HAP-1 (cell line): Measurements from ENCODE around the gene ZNF227.
"Not testable (repeated sequence)": the region's sequence is repeated elsewhere in the genome, so short reads cannot be mapped to it uniquely, and the experiment has no call there.

Source experiments
- DNase-seq, 2 experiments: peaks; one replicate each; pipeline ENCODE4 v3.0.0-alpha.2; 2016 to 2020; ENCODE audit warnings: low spot score in 2 of 2
- H3K27me3 ChIP-seq: fragments of 250-450 bp; sonication (Bioruptor Pico); 2 replicates; pipeline ENCODE4 v1.5.1; 2020; ENCODE audit warnings: low read depth, mild to moderate bottlenecking, moderate library complexity
- H3K36me3 ChIP-seq: fragments of 250-450 bp; sonication (Bioruptor Pico); replicated peaks from 2 replicates; pipeline ENCODE4 v1.5.1; 2020; ENCODE audit warnings: mild to moderate bottlenecking
- H3K4me1 ChIP-seq: fragments of 250-450 bp; sonication (Bioruptor Pico); 2 replicates; pipeline ENCODE4 v1.5.1; 2020; ENCODE audit warnings: mild to moderate bottlenecking
- H3K4me3 ChIP-seq: fragments of 250-450 bp; sonication (Bioruptor Pico); 2 replicates; pipeline ENCODE4 v1.5.1; 2020; ENCODE audit warnings: mild to moderate bottlenecking, moderate library complexity
- H3K9me3 ChIP-seq: fragments of 250-450 bp; sonication (Bioruptor Pico); 2 replicates; pipeline ENCODE4 v1.5.1; 2020; ENCODE audit warnings: mild to moderate bottlenecking, moderate library complexity
- in situ Hi-C: fragments of 300-500 bp; cut with MboI; formaldehyde crosslinking; loops from 3 replicates; pipeline ENCODE4 v1.14.3; 2020; ENCODE audit warnings: low sequenced_read_pairs, inconsistent platforms, mixed read lengths

ZNF227 gene

DNA sequence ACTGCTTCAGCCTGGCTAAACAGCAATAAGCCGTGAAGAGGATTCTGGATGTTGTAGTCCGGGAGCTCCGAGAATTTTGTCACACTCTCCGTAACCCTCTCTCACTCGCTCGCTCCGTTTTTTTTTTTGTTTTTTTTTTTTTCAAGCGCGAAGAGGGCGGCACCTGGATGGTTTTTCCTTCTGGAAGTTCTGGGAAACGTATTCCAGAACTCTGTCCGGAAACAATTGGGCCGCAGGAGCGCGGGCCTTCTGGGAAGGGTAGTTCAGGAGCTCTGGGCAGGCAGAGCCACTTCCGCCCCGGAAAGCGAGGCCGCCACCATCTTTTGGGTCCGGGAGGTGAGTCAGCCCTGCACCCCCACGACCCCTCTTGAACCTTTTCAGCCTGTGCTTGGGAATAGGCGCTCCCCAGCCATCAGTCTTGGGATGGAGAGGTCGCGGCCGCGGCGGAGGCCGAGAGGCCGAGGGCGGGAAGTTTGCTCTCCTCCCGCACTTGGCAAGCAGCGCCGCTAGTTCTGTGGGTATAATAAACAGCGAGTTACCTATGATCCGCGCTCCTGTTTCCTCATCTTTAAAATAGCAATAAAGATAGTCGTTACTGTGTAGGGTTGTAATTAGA lies at the start of gene ZNF227:
TSS of gene ZNF227 (plus strand) at position 283 of the 616 bp plus-strand sequence. CDS start 5,261 bp downstream, outside the sequence.
- H3K27me3 ChIP-seq = no peaks in the 10 kb centered on the region
- in situ Hi-C loops = no loop called here
- H3K4me3 ChIP-seq = peak within 1 kb of the TSS; percentile 95
- H3K4me1 ChIP-seq = peaks cover 15% of the 10 kb centered on the region
- peak; percentile 91 to 92 for DNase-seq
- peaks cover 17% of the 10 kb centered on the region for H3K36me3 ChIP-seq
- H3K9me3 ChIP-seq = no peaks in the 10 kb centered on the region

GRCh38 chr19:44163789-44164188 lies 48.5 kb upstream of the ZNF227 start:
- DNase-seq = no peak
- in situ Hi-C loops = no loop called here
- no peaks in the 10 kb centered on the region for H3K27me3 ChIP-seq
- peaks cover 4% of the 10 kb centered on the region for H3K4me1 ChIP-seq
- peaks cover 12% of the 10 kb centered on the region for H3K36me3 ChIP-seq
- no peaks in the 10 kb centered on the region for H3K9me3 ChIP-seq
- no peak overlapping the region for H3K4me3 ChIP-seq

- H3K9me3 ChIP-seq = no peaks in the 10 kb centered on the region
- peaks cover 4% of the 10 kb centered on the region for H3K4me1 ChIP-seq
- H3K4me3 ChIP-seq = peak overlapping the region; percentile 74
- H3K27me3 ChIP-seq = no peaks in the 10 kb centered on the region; the same call in 1 of the 2 replicates
- no peak for DNase-seq
- H3K36me3 ChIP-seq = peaks cover 14% of the 10 kb centered on the region
- in situ Hi-C loops = no loop called here
Measured at GRCh38 chr19:44164327-44164672, 48.0 kb upstream of the ZNF227 start.

DNA sequence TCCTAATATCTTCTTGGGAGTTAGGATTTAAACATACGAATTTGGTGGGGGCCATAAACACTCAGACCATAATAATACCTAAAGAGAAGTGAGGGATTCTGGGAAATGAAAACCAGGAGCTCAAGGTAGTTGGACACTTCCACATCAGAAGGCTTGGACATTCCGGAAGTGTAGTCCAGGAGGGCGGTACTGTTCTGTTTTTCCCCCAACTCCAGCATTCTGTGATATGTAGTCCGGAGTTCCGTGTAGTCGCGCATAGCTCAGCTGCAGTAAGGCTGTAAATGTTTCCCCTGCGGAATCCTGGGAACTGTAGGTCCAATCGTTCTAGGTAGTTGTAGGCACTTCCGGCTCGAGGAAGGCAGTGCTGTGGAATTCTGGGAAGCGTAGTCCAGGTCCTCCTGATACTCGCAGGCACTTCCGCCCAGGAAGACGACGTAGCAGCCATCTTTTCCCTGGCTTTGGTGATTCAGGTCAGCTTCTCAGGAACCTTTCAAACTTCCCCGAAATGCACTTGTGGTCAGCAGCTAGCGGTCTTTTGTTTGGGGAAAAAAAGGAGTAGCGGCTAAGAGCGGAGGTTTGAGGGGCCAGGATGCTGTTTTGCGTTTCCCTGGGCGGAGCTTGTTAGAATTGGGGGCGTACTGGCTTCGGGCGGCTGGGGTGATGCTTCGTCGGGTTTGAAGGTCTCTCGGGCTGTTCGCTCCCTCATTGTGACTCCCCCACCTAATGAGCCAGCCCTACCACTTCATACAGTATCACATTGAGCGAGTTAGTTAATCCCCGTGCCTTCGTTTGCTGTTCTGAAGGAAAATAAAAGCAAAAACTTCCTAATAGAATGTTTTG lies 47.4 kb upstream of the ZNF227 start, which contains the start of gene ZNF226:
TSS of gene ZNF226 (plus strand) at position 428 of the 840 bp plus-strand sequence. CDS start 4,981 bp downstream, outside the sequence.
- Histone ChIP-seq H3K36me3 (peaks cover 19% of the 10 kb centered on the region), H3K4me3 (peak within 1 kb of the TSS; percentile 74), H3K27me3 (no peaks in the 10 kb centered on the region; the same call in 1 of the 2 replicates), H3K9me3 (no peaks in the 10 kb centered on the region), H3K4me1 (peaks cover 4% of the 10 kb centered on the region)
- in situ Hi-C loops = no loop called here
- DNase-seq = peak; percentile 92 to 99

- peaks cover 72% of the 10 kb centered on the region for H3K36me3 ChIP-seq
- DNase-seq, in situ Hi-C loops, H3K9me3 ChIP-seq, H3K4me3 ChIP-seq, H3K27me3 ChIP-seq, H3K4me1 ChIP-seq: not testable (repeated sequence)
Measured at GRCh38 chr19:44170660-44171059, 41.7 kb upstream of the ZNF227 start.

GRCh38 chr19:44176590-44176989 lies 35.7 kb upstream of the ZNF227 start:
- Histone ChIP-seq H3K9me3 (peaks cover 6% of the 10 kb centered on the region), H3K27me3 (no peaks in the 10 kb centered on the region), H3K36me3 (peaks cover 60% of the 10 kb centered on the region), H3K4me1 (no peaks in the 10 kb centered on the region; the same call in 1 of the 2 replicates), H3K4me3 (no peak overlapping the region)
- DNase-seq = no peak
- in situ Hi-C loops = no loop called here

DNA sequence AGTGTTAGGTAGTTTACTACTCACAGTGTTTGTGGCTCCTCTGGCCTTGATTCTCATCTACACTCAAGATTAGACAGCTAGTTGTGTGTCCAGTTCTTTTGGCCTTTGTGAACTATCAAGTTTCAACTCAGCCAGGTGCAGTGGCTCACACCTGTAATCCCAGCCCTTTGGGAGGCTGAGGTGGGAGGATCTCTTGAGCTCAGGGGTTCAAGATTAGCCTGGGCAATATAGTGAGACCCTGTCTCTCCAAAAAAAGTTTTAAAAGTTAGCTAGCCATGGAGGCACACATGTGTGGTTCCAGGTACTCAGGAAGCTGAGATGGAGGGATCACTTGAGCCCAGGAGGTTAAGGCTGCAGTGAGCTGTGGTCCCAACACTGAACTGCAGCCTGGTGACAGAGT lies 31.4 kb upstream of the ZNF227 start:
- Histone ChIP-seq H3K4me3 (no peak overlapping the region), H3K9me3 (no peaks in the 10 kb centered on the region; the same call in 1 of the 2 replicates), H3K27me3 (no peaks in the 10 kb centered on the region), H3K36me3 (peaks cover 17% of the 10 kb centered on the region), H3K4me1 (no peaks in the 10 kb centered on the region)
- in situ Hi-C loops = no loop called here
- no peak for DNase-seq

DNA sequence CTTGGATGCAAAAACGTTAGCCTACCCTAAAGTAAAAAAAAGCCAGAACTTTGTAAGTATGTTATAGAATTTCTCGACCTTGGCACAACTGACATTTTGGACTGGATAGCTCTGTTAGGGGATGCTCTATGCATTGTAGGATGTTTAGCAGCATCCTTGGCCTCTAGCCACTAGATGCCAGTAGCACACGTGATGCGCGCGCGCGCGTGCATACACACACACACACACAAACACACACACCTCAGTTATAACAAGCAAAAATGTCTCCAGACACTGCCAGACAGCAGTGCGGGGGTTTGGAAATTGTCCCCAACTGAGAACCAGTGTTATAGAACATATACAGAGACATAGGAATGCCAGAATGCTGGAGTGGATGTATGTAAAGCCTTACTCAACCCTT lies 30.2 kb upstream of the ZNF227 start:
- H3K4me3 ChIP-seq = no peak overlapping the region
- H3K4me1 ChIP-seq = no peaks in the 10 kb centered on the region
- no peak for DNase-seq
- peaks cover 6% of the 10 kb centered on the region for H3K36me3 ChIP-seq
- no peaks in the 10 kb centered on the region; the same call in 1 of the 2 replicates for H3K9me3 ChIP-seq
- in situ Hi-C loops = no loop called here
- no peaks in the 10 kb centered on the region for H3K27me3 ChIP-seq

DNA sequence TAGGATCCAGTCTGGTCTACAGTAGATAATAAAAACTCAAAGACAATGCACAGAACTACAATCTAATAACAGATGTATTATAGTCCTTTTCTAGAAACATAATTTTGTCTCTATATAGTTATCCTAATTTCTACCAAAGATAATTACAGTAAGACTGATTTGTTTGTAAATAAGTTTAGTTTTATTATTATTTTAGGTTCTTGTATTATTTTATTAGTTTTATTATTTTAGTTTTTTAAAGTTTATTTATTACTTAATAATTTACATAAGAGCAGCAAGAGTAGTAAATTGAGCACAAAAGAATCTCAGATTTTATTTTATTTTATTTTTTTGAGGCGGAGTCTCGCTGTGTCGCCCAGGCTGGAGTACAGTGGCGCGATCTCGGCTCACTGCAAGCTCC lies 22.3 kb upstream of the ZNF227 start:
- no peaks in the 10 kb centered on the region; the same call in 1 of the 2 replicates for H3K9me3 ChIP-seq
- H3K4me1 ChIP-seq = peaks cover 3% of the 10 kb centered on the region
- in situ Hi-C loops = no loop called here
- H3K4me3 ChIP-seq = no peak overlapping the region
- no peaks in the 10 kb centered on the region for H3K36me3 ChIP-seq
- no peaks in the 10 kb centered on the region for H3K27me3 ChIP-seq
- DNase-seq = no peak

DNA sequence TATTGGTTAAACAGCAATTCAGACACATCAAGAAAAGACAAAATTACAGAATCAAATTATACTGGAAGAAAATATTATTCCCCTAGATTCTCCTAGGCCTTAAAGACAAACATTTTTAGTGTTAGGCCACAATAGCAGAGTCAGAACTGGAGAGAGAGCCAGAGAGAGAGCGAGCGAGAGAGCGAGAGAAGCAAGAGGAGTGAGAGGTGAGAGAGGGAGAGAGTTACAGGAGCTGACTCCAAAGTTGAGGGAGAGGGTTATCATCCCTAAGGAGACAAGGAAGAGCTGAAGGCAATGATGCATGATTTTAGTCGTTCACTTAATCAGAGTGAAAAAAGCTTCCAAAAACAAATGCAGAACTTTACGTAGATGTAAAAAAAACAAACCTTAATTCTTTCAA lies 20.2 kb upstream of the ZNF227 start:
- peaks cover 3% of the 10 kb centered on the region for H3K4me1 ChIP-seq
- no peak for DNase-seq
- H3K9me3 ChIP-seq = no peaks in the 10 kb centered on the region; the same call in 1 of the 2 replicates
- H3K36me3 ChIP-seq = no peaks in the 10 kb centered on the region
- in situ Hi-C loops = no loop called here
- no peaks in the 10 kb centered on the region for H3K27me3 ChIP-seq
- H3K4me3 ChIP-seq = no peak overlapping the region

DNA sequence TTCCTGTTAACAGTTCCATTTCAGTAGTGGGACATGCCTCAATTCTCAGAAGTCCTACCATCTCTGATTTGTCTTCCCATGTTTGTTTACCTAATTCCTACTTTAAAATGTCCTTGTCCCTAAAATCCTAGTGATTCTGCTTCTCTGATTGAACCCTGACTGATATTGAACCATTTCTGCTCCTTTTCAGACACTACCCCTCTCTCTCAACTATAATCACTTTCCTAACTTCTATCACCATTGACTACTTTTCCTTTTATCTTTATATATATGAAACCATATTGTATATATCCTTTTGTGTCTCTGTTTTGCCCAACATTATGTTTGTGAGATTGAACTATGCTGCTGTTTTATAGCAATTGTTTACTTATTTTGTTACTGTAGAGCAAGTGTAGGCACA lies 15.6 kb upstream of the ZNF227 start:
- Histone ChIP-seq H3K4me3 (no peak overlapping the region), H3K27me3 (no peaks in the 10 kb centered on the region), H3K4me1 (peaks cover 3% of the 10 kb centered on the region), H3K36me3 (no peaks in the 10 kb centered on the region), H3K9me3 (no peaks in the 10 kb centered on the region; the same call in 1 of the 2 replicates)
- DNase-seq = no peak
- in situ Hi-C loops = no loop called here

DNA sequence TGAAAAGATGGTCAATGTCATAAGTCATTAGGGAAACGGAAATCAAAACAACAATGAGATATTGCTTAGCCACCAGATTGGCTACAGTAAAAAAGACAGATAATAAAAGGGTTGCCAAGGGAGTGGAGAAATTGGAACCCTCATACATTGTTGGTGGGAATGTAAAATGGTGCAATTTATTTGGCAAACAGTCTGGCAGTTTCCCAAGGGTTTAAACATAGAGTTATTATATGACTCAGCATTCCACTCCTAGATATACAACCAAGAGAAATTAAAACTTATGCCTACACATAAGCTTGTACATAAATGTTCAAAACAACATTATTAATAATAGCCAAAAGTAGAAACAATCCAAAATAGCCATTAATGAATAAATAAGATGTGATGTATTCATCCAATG lies 9.9 kb upstream of the ZNF227 start:
- in situ Hi-C loops = no loop called here
- H3K27me3 ChIP-seq = no peaks in the 10 kb centered on the region
- no peaks in the 10 kb centered on the region for H3K36me3 ChIP-seq
- H3K9me3 ChIP-seq = no peaks in the 10 kb centered on the region
- 0 out of 2 replicates have a peak, but pooled peaks cover 3% of the 10 kb centered on the region for H3K4me1 ChIP-seq
- DNase-seq = no peak
- H3K4me3 ChIP-seq = no peak overlapping the region

DNA sequence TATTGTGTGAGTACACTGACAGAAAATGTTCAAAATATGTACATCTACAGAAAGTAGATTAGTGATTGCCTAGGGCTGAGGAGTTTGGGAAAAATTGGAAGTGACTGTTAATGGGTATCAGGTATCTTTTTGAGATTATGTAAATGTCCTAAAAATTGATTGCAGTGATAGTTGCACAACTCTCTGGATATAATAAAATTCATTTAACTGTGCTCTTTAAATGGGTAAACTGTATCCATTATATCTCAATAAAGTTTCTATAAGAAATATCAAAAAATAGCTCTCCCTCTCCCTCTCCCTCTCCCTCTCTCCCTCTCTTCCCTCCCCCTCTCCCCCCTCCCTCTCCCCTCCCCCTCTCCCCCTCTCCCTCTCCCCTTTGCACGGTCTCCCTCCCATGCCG lies 9.4 kb upstream of the ZNF227 start:
- H3K27me3 ChIP-seq = no peaks in the 10 kb centered on the region
- H3K36me3 ChIP-seq = no peaks in the 10 kb centered on the region
- in situ Hi-C loops = no loop called here
- H3K4me1 ChIP-seq = peaks cover 5% of the 10 kb centered on the region
- DNase-seq = no peak
- no peaks in the 10 kb centered on the region for H3K9me3 ChIP-seq
- no peak overlapping the region for H3K4me3 ChIP-seq

DNA sequence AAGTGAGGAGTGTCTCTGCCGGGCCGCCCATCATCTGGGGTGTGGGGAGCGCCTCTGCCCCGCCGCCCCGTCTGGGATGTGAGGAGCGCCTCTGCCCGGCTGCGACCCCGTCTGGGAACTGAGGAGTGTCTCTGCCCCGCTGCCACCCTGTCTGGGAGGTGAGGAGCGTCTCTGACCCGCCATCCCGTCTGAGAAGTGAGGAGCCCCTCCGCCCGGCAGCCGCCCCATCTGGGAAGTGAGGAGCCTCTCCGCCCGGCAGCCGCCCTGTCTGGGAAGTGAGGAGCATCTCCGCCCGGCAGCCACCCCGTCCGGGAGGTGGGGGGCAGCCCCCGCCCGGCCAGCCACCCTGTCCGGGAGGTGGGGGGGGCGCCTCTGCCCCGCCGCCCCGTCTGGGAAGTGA lies 8.5 kb upstream of the ZNF227 start:
- in situ Hi-C loops, H3K4me1 ChIP-seq, H3K9me3 ChIP-seq, H3K4me3 ChIP-seq, H3K36me3 ChIP-seq, DNase-seq, H3K27me3 ChIP-seq: not testable (repeated sequence)
